OCI-LY7 (cell line): Measurements from ENCODE around the gene MCM3.

Experiments used
- CTCF ChIP-seq: fragments of 200-600 bp; sonication (generic); conservative IDR thresholded peaks from 2 replicates; pipeline ENCODE4 v1.5.1; 2014; ENCODE audit warnings: mild to moderate bottlenecking, antibody characterized with exemption, low read length, moderate library complexity, mixed read lengths
- EZH2phosphoT487 ChIP-seq: fragments of 200-600 bp; sonication (generic); IDR thresholded peaks from 2 replicates; pipeline ENCODE4 v1.6.1; 2018; ENCODE audit warnings: low read depth, borderline replicate concordance, mild to moderate bottlenecking, mixed run types, antibody characterized with exemption, low read length, moderate library complexity, mixed read lengths

GRCh38 chr6:52325695-52326471 is 41.3 kb upstream of the MCM3 start:
- TF ChIP-seq CTCF (no peak), EZH2phosphoT487 (no peak)
